OCI-LY3 (cell line): Measurements from ENCODE around the gene ECI2.

Experiments
- H2AFZ ChIP-seq: fragments of 200-600, 300-600 bp; shearing (Covaris generic); 2 replicates; pipeline ENCODE4 v1.6.0; 2014; ENCODE audit warnings: antibody characterized with exemption, low read depth, low read length
- H3K27ac ChIP-seq: fragments of 200-600, 300-600 bp; sonication (generic); 2 replicates; pipeline ENCODE4 v1.5.1; 2014; ENCODE audit warnings: mild to moderate bottlenecking, low read length, moderate library complexity, mixed read lengths
- H3K27me3 ChIP-seq: fragments of 200-600, 300-600 bp; sonication (generic); 2 replicates; pipeline ENCODE4 v1.6.1; 2014; ENCODE audit warnings: low read depth, low read length, mixed read lengths
- H3K36me3 ChIP-seq: fragments of 200-600, 300-600 bp; sonication (generic); replicated peaks from 2 replicates; pipeline ENCODE3; 2014; ENCODE audit warnings: low read depth, low read length, mixed read lengths
- H3K4me1 ChIP-seq: fragments of 300-600, 200-600 bp; sonication (generic); 2 replicates; pipeline ENCODE4 v1.6.1; 2014; ENCODE audit warnings: low read length, mixed read lengths
- H3K4me2 ChIP-seq: fragments of 200-600, 300-600 bp; sonication (generic); 2 replicates; pipeline ENCODE4 v1.6.1; 2014; ENCODE audit warnings: low read length, mixed read lengths
- H3K4me3 ChIP-seq: fragments of 300-600, 200-600 bp; sonication (generic); 2 replicates; pipeline ENCODE4 v1.5.1; 2014; ENCODE audit warnings: antibody characterized with exemption, mild to moderate bottlenecking, low read length, moderate library complexity
- H3K79me2 ChIP-seq: fragments of 300-600, 200-600 bp; shearing (Covaris generic); 2 replicates; pipeline ENCODE4 v1.6.1; 2014; ENCODE audit warnings: mild to moderate bottlenecking, low read length, mixed read lengths
- H3K9ac ChIP-seq: fragments of 300-600, 200-600 bp; shearing (Covaris generic); 2 replicates; pipeline ENCODE4 v1.6.0; 2014; ENCODE audit warnings: mild to moderate bottlenecking, low read length, moderate library complexity
- H3K9me3 ChIP-seq: fragments of 200-600, 300-600 bp; shearing (Covaris generic); 2 replicates; pipeline ENCODE4 v1.6.1; 2014; ENCODE audit warnings: low read length, mixed read lengths; ENCODE audit not compliant: insufficient read depth
- H4K20me1 ChIP-seq: fragments of 200-600, 300-600 bp; sonication (generic); 2 replicates; pipeline ENCODE4 v1.6.1; 2016; ENCODE audit warnings: low read length, mixed read lengths; ENCODE audit not compliant: insufficient read depth
- CTCF ChIP-seq: fragments of 200-600, 300-600 bp; sonication (generic); IDR thresholded peaks from 2 replicates; pipeline ENCODE4 v1.5.1; 2014; ENCODE audit warnings: antibody characterized with exemption, low read length, low read depth
- EZH2phosphoT487 ChIP-seq: fragments of 200-600 bp; shearing (Covaris generic); IDR thresholded peaks from 2 replicates; pipeline ENCODE4 v1.6.1; 2018; ENCODE audit warnings: antibody characterized with exemption, mixed run types, low read depth

The ECI2 gene

GRCh38 chr6:4071330-4071729 is 64.0 kb downstream of the ECI2 start:
- H3K27ac ChIP-seq, result no peak overlapping the region
- TF ChIP-seq CTCF (no peak), EZH2phosphoT487 (no peak)

GRCh38 chr6:4069199-4069598 is 66.2 kb downstream of the ECI2 start:
- Histone ChIP-seq H3K9ac (no peak overlapping the region), H3K36me3 (peaks cover 4% of the 10 kb centered on the region), H2AFZ (no peak overlapping the region), H3K27me3 (no peaks in the 10 kb centered on the region), H3K4me2 (no peak overlapping the region), H4K20me1 (no peaks in the 10 kb centered on the region), H3K27ac (no peak overlapping the region), H3K79me2 (no peaks in the 10 kb centered on the region), H3K9me3 (no peaks in the 10 kb centered on the region), H3K4me1 (no peaks in the 10 kb centered on the region), H3K4me3 (no peak overlapping the region)
- no peak for TF ChIP-seq EZH2phosphoT487
- TF ChIP-seq CTCF, result no peak

More at GRCh38 chr6:4071330-4071729, 64.0 kb downstream of the ECI2 start:
- Histone ChIP-seq H3K79me2 (no peaks in the 10 kb centered on the region), H3K27me3 (no peaks in the 10 kb centered on the region), H3K9me3 (no peaks in the 10 kb centered on the region), H3K4me1 (no peaks in the 10 kb centered on the region), H3K4me3 (no peak overlapping the region), H3K36me3 (no peaks in the 10 kb centered on the region), H4K20me1 (no peaks in the 10 kb centered on the region), H3K4me2 (no peak overlapping the region), H3K9ac (no peak overlapping the region), H2AFZ (no peak overlapping the region)

- no peaks in the 10 kb centered on the region for H4K20me1 ChIP-seq
Measured at GRCh38 chr6:4067673-4068072, 67.7 kb downstream of the ECI2 start.

GRCh38 chr6:4066029-4066755 is 69.2 kb downstream of the ECI2 start:
- TF ChIP-seq CTCF, result no peak
- TF ChIP-seq EZH2phosphoT487, result no peak
- H3K27ac ChIP-seq, result no peak overlapping the region
- H3K9ac ChIP-seq, result no peak overlapping the region
- no peak overlapping the region for H3K4me2 ChIP-seq
- H3K4me1 ChIP-seq, result no peaks in the 10 kb centered on the region
- H3K27me3 ChIP-seq, result no peaks in the 10 kb centered on the region
- H3K9me3 ChIP-seq, result no peaks in the 10 kb centered on the region
- peaks cover 23% of the 10 kb centered on the region for H3K36me3 ChIP-seq
- H3K79me2 ChIP-seq, result no peaks in the 10 kb centered on the region
- H4K20me1 ChIP-seq, result no peaks in the 10 kb centered on the region
- no peak overlapping the region for H2AFZ ChIP-seq
- no peak overlapping the region for H3K4me3 ChIP-seq

More at GRCh38 chr6:4067673-4068072, 67.7 kb downstream of the ECI2 start:
- H3K36me3 ChIP-seq, result peaks cover 15% of the 10 kb centered on the region
- H3K4me2 ChIP-seq, result no peak overlapping the region
- no peaks in the 10 kb centered on the region for H3K27me3 ChIP-seq
- no peaks in the 10 kb centered on the region for H3K4me1 ChIP-seq
- no peak overlapping the region for H3K4me3 ChIP-seq
- H3K9me3 ChIP-seq, result no peaks in the 10 kb centered on the region
- H3K9ac ChIP-seq, result no peak overlapping the region
- no peaks in the 10 kb centered on the region for H3K79me2 ChIP-seq
- no peak overlapping the region for H3K27ac ChIP-seq
- TF ChIP-seq EZH2phosphoT487 (no peak), CTCF (no peak)
- no peak overlapping the region for H2AFZ ChIP-seq
